ENCODE data around the gene PPM1L.
A peak's percentile ranks its signal among the peaks of the same experiment; 100 is the strongest.
"Not testable (repeated sequence)": the region's sequence is repeated elsewhere in the genome, so short reads cannot be mapped to it uniquely, and the experiment has no call there.

Gene PPM1L
- total RNA-seq, result 4.3 reads per million, percentile 17 among the genes with 10 or more reads in this experiment

GRCh38 chr3:160755776-160756304 lies at the start of gene PPM1L:
Gene PPM1L, plus strand, starts transcription at chr3:160756231.
- DNase-seq, result peak; percentile 38

- DNase-seq, result no peak
Observed at GRCh38 chr3:160707187-160707794, 48.7 kb upstream of the PPM1L start.

DNA sequence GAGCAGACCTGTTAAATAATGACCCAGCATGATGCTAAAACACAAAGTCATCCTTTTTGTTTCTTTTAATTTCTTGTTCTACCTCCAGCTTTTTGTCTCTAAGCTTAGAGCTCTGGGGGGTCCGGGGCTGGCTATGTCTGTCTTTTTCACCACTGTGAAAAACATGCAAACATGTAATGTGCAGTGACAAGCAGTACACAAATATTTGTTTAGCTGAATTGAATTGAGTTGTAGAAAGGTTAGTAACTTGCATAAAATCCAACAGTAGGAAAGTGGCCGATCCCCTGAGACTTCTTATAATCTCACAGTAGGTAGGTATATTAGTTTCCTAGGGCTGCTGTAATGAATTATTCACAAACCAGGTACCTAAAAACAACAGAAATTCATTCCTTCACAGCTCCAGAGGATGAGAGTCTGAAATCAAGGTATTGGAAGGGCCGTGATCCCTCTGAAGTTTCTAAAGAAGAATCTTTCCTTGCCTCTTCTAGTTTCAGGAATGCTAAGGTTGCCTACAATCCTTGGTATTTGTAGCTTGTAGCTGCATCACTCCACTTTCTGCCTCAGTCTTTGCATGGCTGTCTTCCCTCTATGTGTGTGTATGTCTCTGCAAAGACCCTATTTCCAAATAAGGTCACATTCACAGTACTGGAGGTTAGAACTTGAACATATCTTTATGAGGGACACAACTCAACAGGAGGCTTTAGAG lies 46.4 kb upstream of the PPM1L start:
- no peak for DNase-seq

DNA sequence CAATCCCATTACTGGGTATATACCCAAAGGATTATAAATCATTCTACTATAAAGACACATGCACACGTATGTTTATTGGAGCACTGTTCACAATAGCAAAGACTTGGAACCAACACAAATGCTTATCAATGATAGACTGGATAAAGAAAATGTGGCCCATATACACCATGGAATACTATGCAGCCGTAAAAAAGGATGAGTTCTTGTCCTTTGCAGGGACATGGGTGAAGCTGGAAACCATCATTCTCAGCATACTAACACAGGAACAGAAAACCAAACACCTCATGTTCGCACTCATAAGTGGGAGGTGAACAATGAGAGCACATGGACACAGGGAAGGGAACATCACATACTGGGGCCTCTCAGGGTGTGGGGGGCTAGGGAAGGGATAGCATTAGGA lies 42.9 kb upstream of the PPM1L start:
- DNase-seq, result not testable (repeated sequence)

GRCh38 chr3:160719710-160720109 lies 36.3 kb upstream of the PPM1L start:
- DNase-seq, result no peak

GRCh38 chr3:160720123-160720746 lies 35.8 kb upstream of the PPM1L start:
- DNase-seq, result no peak

DNA sequence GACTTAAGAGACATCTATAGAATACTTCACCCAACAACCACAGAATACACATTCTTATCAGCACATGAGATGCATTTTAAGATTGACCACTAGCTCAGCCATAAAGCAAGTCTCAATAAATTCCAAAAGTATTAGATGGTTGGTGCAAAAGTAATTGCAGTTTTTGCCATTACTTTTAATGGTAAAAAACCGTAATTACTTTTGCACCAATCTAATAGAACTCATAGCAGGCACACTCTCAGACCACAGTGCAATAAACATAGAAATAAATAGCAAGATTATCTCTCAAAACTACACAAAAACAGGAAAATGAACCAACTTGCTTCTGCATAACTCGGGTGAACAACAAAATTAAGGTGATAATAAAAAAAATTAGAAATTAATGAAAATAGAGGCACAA lies 33.7 kb upstream of the PPM1L start:
- no peak for DNase-seq

GRCh38 chr3:160725338-160725737 lies 30.7 kb upstream of the PPM1L start:
- DNase-seq, result no peak

- DNase-seq, result no peak
Observed at GRCh38 chr3:160735826-160736225, 20.2 kb upstream of the PPM1L start.

- no peak for DNase-seq
Observed at GRCh38 chr3:160738048-160738447, 18.0 kb upstream of the PPM1L start.

DNA sequence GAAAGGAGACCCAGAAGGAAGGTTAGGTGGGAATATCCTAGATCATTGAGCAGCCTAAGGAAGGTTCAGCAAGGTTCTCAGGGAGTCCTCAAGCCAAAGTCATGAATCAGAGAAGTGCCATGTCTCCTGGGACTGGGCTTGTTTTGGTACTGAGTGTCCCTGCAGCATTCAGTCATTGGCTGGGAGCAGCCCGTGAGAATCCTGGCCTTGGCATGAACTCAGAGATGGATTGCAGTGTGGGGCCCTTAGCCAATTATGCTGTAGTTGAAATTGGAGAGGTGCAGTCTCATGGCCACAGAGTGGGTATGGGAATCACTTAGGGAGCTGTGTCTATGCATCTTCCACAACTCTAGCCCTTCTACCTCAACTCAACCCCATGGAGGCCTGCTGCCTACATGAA lies 17.0 kb upstream of the PPM1L start:
- no peak for DNase-seq

DNA sequence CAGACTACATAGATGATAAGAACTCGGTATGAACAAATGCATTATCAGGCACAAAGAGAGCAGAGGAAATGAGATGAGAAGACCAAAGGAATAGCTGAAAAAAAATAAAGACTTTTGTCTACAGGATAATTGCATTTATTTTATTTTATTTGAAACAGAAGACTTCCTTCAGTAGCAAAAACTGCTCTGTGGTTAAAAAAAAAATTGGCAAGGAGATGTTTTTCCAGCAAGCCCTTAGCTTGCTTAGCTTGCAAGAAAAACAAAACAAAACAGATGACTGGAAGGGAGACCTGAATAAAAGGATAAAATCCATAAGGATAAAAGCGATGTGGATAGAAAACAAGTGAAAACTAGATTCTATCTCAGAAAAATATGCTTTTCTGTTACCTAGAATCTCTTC lies 9.1 kb upstream of the PPM1L start:
- DNase-seq, result no peak

DNA sequence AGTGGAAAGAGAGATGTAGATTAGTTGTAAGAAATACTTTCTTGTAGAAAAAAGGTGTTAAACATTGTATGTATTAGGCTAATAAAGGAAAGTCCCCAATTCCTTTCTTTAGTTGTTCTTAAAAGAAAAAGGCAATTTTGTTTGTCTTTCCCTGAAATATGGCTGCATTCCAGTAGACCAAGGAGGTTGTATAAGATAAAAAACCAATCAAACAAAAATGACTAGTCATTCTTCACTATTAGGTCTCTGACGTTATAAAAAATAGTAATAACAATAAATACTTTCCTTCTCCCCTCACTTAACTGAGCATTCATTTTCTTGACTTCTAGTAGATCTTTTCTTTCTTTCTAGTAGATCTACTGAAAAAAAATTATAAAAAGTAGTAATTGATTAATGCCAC lies 8.6 kb upstream of the PPM1L start:
- DNase-seq, result no peak

GRCh38 chr3:160748231-160748630 lies 7.8 kb upstream of the PPM1L start:
- DNase-seq, result no peak

GRCh38 chr3:160748787-160749186 lies 7.2 kb upstream of the PPM1L start:
- DNase-seq, result no peak

DNA sequence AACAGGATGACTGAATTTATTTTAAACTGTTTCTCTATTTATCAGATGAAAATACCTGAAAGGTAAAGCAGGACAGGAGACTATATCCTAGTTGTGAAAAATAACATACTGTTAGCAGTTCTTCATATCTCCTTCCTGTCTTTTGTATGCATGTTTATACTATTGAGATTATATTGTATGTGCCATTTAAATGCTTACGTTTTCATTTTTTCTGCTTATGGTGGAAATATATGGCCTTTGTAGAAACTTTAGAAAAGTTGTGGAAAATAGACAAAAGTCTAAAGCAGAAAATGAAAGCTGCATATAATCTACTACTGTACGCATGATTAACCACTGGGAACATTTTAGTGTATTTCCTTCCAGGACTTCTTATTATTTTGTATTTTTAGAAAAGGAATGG lies 2.1 kb upstream of the PPM1L start:
- no peak for DNase-seq

GRCh38 chr3:160754371-160754854 lies 1.6 kb upstream of the PPM1L start:
- peak; percentile 1 for DNase-seq

- peak; percentile 76 for DNase-seq
Observed at GRCh38 chr3:160754855-160755747, 930 bp upstream of the PPM1L start.

- DNase-seq, result no peak
Observed at GRCh38 chr3:160757233-160758106, 1.4 kb downstream of the PPM1L start.

- no peak for DNase-seq
Observed at GRCh38 chr3:160758929-160759577, 3.0 kb downstream of the PPM1L start.

- no peak for DNase-seq
Observed at GRCh38 chr3:160763073-160763472, 7.0 kb downstream of the PPM1L start.

Data from effector CD4-positive, alpha-beta T cell (primary cell).